Skeletal muscle satellite cell (primary cell): ENCODE results near the gene DDX52.

Source experiments
- H3K27me3 ChIP-seq: 2 replicates; pipeline ENCODE4 v1.7.0; 2013; ENCODE audit warnings: low read length; ENCODE audit not compliant: control insufficient read depth, insufficient read depth
- H3K36me3 ChIP-seq: 2 replicates; pipeline ENCODE4 v1.7.0; 2013; ENCODE audit warnings: mild to moderate bottlenecking, control low read depth, low read length; ENCODE audit not compliant: insufficient read depth
- H3K4me1 ChIP-seq: 2 replicates; pipeline ENCODE4 v1.7.0; 2013; ENCODE audit warnings: low read length; ENCODE audit not compliant: control insufficient read depth, insufficient read depth
- H3K4me2 ChIP-seq: 2 replicates; pipeline ENCODE4 v1.7.0; 2013; ENCODE audit warnings: mild to moderate bottlenecking, low read length
- H3K4me3 ChIP-seq: 2 replicates; pipeline ENCODE4 v1.7.0; 2013; ENCODE audit warnings: low read length
- H3K9ac ChIP-seq: 2 replicates; pipeline ENCODE4 v1.7.0; 2013; ENCODE audit warnings: mild to moderate bottlenecking, low read depth, low read length, moderate library complexity
- H3K9me3 ChIP-seq: replicated peaks from 2 replicates; pipeline ENCODE4 v1.7.0; 2013; ENCODE audit warnings: mild to moderate bottlenecking, control low read depth, low read length

Gene DDX52

DNA sequence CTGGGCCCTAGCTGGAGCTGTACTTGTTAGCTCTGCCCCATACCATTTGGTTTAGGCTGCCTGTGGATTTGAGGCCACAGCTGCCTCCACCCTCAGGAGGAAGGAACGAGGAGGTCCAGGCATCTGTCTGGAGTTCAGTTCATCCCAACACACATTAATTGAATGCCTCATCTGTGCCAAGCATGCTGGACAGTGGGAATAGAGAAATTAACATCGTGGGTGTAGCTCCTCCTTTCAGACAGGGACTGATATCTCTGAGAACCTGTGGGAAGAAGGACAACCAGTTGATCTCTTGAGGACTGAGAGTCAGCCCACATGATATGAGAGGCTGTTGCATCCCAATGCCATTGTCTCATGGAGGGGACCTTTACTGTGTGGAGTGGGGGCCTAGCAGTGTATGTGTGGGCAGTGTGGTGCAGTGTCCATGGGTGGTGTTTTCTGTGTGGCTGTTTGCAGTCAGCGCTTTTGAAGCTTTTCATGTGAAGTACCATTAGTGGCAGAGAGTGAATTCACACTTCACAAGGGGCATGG is 29.4 kb upstream of the DDX52 start:
- H3K4me3 ChIP-seq: no peak overlapping the region
- no peaks in the 10 kb centered on the region for H3K9me3 ChIP-seq
- H3K9ac ChIP-seq: peak overlapping the region; percentile 1
- peaks cover 14% of the 10 kb centered on the region for H3K27me3 ChIP-seq
- peak overlapping the region; percentile 55 for H3K4me2 ChIP-seq
- no peaks in the 10 kb centered on the region for H3K36me3 ChIP-seq
- H3K4me1 ChIP-seq: peaks cover 21% of the 10 kb centered on the region

DNA sequence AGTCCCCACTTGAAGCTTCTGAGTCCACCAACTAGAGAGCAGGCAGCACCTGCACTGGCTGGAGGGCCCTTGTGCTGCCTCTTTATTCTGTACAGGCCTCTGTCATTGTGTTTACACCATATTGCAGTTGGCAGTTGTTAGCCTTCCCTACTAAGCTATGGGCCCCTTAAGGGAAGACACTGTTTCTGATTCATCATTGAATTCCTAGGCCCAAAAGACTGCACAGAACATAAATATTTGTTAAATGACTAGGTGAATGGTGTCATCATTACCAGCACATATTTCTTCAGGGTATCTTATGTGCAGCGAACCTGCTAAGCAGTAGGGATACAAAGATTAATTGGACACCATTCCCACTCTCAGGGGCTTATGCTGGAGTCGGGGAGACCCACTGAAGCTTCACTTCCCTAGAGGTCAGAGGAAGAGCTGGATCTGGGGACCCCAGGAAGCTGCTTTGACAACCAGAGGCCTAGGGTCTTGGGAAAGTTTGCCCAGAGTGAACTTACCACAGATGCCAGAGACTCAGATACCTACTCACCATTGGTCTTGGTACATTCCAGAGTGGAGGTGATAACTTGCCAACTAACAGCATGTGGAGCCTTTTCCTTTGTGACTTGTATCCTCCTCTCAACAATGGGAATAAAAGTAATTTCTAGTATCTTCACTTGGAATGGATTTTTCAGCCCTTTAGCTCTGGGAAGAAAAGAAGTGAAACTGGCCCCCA is 28.7 kb upstream of the DDX52 start:
- Histone ChIP-seq H3K4me3 (no peak overlapping the region), H3K9ac (peak overlapping the region; percentile 21), H3K4me1 (peaks cover 21% of the 10 kb centered on the region), H3K4me2 (peak overlapping the region; percentile 61), H3K9me3 (no peaks in the 10 kb centered on the region), H3K27me3 (peaks cover 8% of the 10 kb centered on the region), H3K36me3 (no peaks in the 10 kb centered on the region)

GRCh38 chr17:37671028-37671823 is 28.0 kb upstream of the DDX52 start:
- no peak overlapping the region for H3K4me3 ChIP-seq
- H3K9me3 ChIP-seq: no peaks in the 10 kb centered on the region
- peak overlapping the region; percentile 61 for H3K4me2 ChIP-seq

DNA sequence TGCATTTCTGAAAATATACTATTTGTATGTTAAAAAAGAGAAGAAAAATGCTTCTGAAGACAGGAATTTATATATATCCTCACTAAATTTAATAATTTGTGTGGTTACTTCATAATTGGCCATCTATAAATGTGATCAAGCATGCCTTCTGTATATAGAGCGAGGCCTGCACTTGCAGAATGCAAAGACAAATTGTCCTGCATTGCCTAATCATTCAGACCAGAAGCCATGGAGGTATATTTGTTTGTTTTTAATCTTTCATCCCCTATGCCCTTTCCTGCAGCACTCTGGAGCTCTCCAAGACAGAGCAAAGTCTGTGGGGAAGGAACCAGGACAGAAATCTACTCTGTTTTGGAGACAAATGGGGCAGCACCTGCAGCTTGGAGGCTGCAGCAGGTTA is 23.8 kb upstream of the DDX52 start:
- Histone ChIP-seq H3K27me3 (no peaks in the 10 kb centered on the region), H3K9me3 (no peaks in the 10 kb centered on the region), H3K4me2 (no peak overlapping the region), H3K9ac (no peak overlapping the region), H3K4me1 (peaks cover 12% of the 10 kb centered on the region), H3K4me3 (no peak overlapping the region), H3K36me3 (no peaks in the 10 kb centered on the region)

More at GRCh38 chr17:37671028-37671823, 28.0 kb upstream of the DDX52 start:
- H3K27me3 ChIP-seq: peaks cover under 1% of the 10 kb centered on the region
- H3K9ac ChIP-seq: peak overlapping the region; percentile 21
- H3K4me1 ChIP-seq: peaks cover 21% of the 10 kb centered on the region
- H3K36me3 ChIP-seq: no peaks in the 10 kb centered on the region

GRCh38 chr17:37664214-37664613 is 21.0 kb upstream of the DDX52 start:
- no peaks in the 10 kb centered on the region for H3K4me1 ChIP-seq
- H3K9ac ChIP-seq: no peak overlapping the region
- no peaks in the 10 kb centered on the region for H3K27me3 ChIP-seq
- H3K4me2 ChIP-seq: no peak overlapping the region
- H3K36me3 ChIP-seq: no peaks in the 10 kb centered on the region
- H3K4me3 ChIP-seq: no peak overlapping the region
- H3K9me3 ChIP-seq: no peaks in the 10 kb centered on the region

- H3K36me3 ChIP-seq: no peaks in the 10 kb centered on the region
- H3K4me2 ChIP-seq: no peak overlapping the region
- H3K9me3 ChIP-seq: no peaks in the 10 kb centered on the region
- no peak overlapping the region for H3K9ac ChIP-seq
- H3K4me1 ChIP-seq: no peaks in the 10 kb centered on the region
- H3K27me3 ChIP-seq: no peaks in the 10 kb centered on the region
- no peak overlapping the region for H3K4me3 ChIP-seq
Observed at GRCh38 chr17:37662353-37662752, 19.1 kb upstream of the DDX52 start.

GRCh38 chr17:37661400-37662014 is 18.3 kb upstream of the DDX52 start:
- Histone ChIP-seq H3K9ac (no peak overlapping the region), H3K36me3 (no peaks in the 10 kb centered on the region), H3K9me3 (no peaks in the 10 kb centered on the region), H3K4me3 (no peak overlapping the region), H3K4me2 (no peak overlapping the region), H3K27me3 (no peaks in the 10 kb centered on the region), H3K4me1 (no peaks in the 10 kb centered on the region)

- H3K9ac ChIP-seq: no peak overlapping the region
- no peak overlapping the region for H3K4me3 ChIP-seq
- H3K27me3 ChIP-seq: no peaks in the 10 kb centered on the region
- no peaks in the 10 kb centered on the region for H3K9me3 ChIP-seq
- no peaks in the 10 kb centered on the region for H3K4me1 ChIP-seq
- no peaks in the 10 kb centered on the region for H3K36me3 ChIP-seq
- H3K4me2 ChIP-seq: no peak overlapping the region
Observed at GRCh38 chr17:37659925-37660324, 16.7 kb upstream of the DDX52 start.

- Histone ChIP-seq H3K36me3 (no peaks in the 10 kb centered on the region), H3K4me3 (no peak overlapping the region), H3K4me1 (no peaks in the 10 kb centered on the region), H3K9me3 (no peaks in the 10 kb centered on the region), H3K27me3 (no peaks in the 10 kb centered on the region), H3K9ac (no peak overlapping the region), H3K4me2 (no peak overlapping the region)
Observed at GRCh38 chr17:37657202-37657601, 14.0 kb upstream of the DDX52 start.

DNA sequence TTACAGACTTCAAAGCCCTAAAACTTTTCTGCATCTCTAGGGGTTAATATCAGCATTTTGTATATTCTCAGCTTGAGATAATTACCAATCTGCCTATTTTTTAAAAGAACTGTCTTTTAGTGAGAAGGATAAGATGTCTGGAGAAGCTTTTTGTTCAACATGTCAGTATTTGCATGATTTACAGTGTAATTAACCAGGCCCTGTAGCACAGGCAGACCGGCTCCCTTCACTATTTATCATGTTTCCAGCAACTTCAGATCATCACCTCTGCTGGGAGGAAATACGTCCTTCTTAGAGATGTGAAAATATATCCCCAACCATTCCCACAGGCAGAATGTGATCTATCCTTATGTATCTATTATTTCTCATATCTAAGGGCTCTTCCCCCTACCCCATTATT is 8.6 kb upstream of the DDX52 start:
- Histone ChIP-seq H3K36me3 (no peaks in the 10 kb centered on the region), H3K4me3 (no peak overlapping the region), H3K27me3 (no peaks in the 10 kb centered on the region), H3K4me2 (no peak overlapping the region), H3K9ac (no peak overlapping the region), H3K4me1 (peaks cover 15% of the 10 kb centered on the region), H3K9me3 (no peaks in the 10 kb centered on the region)

DNA sequence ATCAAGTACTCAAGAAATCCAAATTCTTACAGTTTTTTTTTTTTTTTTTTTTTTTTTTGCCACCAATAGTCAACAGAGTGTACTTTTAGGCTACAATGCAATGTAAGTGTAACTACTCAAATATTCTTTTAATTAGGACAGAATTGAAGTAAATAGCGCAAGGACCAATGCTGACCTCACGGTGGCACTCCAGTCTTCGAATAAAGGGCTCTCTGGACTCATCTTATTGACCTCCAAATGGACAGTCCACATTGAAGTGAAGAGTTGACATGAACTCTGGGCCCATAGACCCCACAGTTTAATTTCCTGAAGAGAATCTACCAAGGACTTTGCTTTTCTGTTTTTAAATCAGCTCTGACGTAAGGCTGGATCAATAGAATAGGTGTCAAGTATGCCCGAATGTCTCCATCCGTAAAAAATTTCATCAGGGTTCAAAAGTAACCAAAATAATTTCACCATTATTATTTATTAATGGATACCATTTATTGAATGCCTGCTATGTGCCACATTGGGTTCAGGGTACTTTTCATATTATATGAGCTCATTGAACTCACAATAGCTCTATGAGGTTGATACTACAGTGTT is 7.3 kb upstream of the DDX52 start:
- peaks cover 15% of the 10 kb centered on the region for H3K4me1 ChIP-seq
- peaks cover 5% of the 10 kb centered on the region for H3K27me3 ChIP-seq
- H3K36me3 ChIP-seq: no peaks in the 10 kb centered on the region
- no peak overlapping the region for H3K9ac ChIP-seq
- H3K9me3 ChIP-seq: no peaks in the 10 kb centered on the region
- no peak overlapping the region for H3K4me3 ChIP-seq
- H3K4me2 ChIP-seq: no peak overlapping the region
